Left lung (tissue), 10 donors: ENCODE data around the gene CCBE1. TPM values are rescaled to one million over a fixed set of nuclear protein-coding genes. Genes with fewer than 3 reads are reported as not detected.

Source experiments
- ATAC-seq: fragments of 200-7000 bp; cut with Tn5 transposase; one replicate; pipeline ENCODE4 v1.9.1; 2020; ENCODE audit warnings: moderate library complexity
- DNase-seq, 4 donors: peaks; one replicate each; pipeline ENCODE4 v3.0.0-alpha.2; 2013 to 2020
- H3K27ac ChIP-seq, 2 donors: fragments of 200-600 bp; sonication (generic) in 1 of 2; one replicate each; pipeline versions ENCODE4 v1.5.0 to v1.8.0; 2020 to 2021
- H3K27me3 ChIP-seq, 2 donors: fragments of 200-600 bp; sonication (generic) in 1 of 2; one replicate each; pipeline versions ENCODE4 v1.5.0 to v1.8.0; 2020 to 2021
- H3K36me3 ChIP-seq, 2 donors: fragments of 200-600 bp; sonication (generic) in 1 of 2; one replicate each; pipeline versions ENCODE4 v1.5.0 to v1.8.0; 2020 to 2021
- H3K4me1 ChIP-seq, 2 donors: fragments of 200-600 bp; one replicate each; pipeline ENCODE4 v1.8.0; 2021
- H3K4me3 ChIP-seq, 2 donors: fragments of 200-600 bp; sonication (generic) in 1 of 2; one replicate each; pipeline versions ENCODE4 v1.5.0 to v1.8.0; 2020 to 2021; ENCODE audit warnings: mild to moderate bottlenecking in 1 of 2
- H3K9me3 ChIP-seq, 2 donors: fragments of 200-600 bp; sonication (generic) in 1 of 2; one replicate each; pipeline versions ENCODE4 v1.5.0 to v1.8.0; 2020 to 2021
- intact Hi-C, 2 donors: fragments of 100-400 bp; cut with DNase I; formaldehyde crosslinking; loops; one replicate each; pipeline versions ENCODE4 v1.11.2 to v1.14.2; 2022
- polyA plus RNA-seq, 6 donors: library from polyadenylated mRNA; unstranded; fragments of 120-200 nt; gene quantifications; one replicate each; pipeline ENCODE4 v1.2.1, GENCODE V29; 2013; ENCODE audit not compliant: insufficient read length in 6 of 6
- total RNA-seq, 2 donors: library from RNA; stranded (reverse); fragmentation: NEBNext Ultra II Directional; extraction: Animal tissue kit (Norgen Biotek cat#: 25700); gene quantifications; one replicate each; pipeline ENCODE4 v1.2.1, GENCODE V29; 2021
- TF ChIP-seq, protein P1 (sequence below), 2 donors: fragments of 200-600 bp; sonication (generic) in 1 of 2; IDR thresholded peaks; one replicate each; pipeline versions ENCODE4 v1.5.0 to v1.8.0; 2021; ENCODE audit warnings: antibody characterized with exemption in 2 of 2
- donor health status: DM: no; HTN: yes; CAD: no.
- donor health status: DM: no; HTN: no; CAD: no.

Gene CCBE1
- total and polyA plus RNA-seq, 8 donors: 16.0 to 96.5 (median 84.1) TPM

DNA sequence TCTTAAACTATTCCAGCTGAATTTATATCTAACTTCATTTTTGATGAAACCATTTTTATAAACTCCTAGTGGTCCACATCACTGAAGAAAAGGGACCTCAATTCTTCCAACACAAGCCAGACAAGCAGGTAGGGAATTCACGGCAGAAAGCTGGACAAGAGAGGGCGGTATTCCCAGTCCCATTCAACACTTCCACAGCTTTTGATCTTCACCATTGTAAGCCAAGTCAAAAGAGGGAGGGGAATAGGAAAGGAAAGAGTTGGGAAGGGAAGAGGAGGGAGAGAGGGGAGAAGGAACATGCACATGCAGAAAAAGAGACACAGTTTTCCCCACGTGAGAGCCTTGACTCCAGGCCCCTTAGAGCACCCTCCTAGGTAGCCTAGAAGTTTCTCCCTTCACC is 77.4 kb downstream of the CCBE1 start:
- Histone ChIP-seq H3K4me3 (no peak overlapping the region), H3K27ac (no peak overlapping the region), H3K27me3 (no peaks in the 10 kb centered on the region), H3K9me3 (no peaks in the 10 kb centered on the region), H3K4me1 (no peaks in the 10 kb centered on the region), H3K36me3 (no peaks in the 10 kb centered on the region)
- DNase-seq (no peak), ATAC-seq (no peak)
- TF ChIP-seq, protein P1, sequence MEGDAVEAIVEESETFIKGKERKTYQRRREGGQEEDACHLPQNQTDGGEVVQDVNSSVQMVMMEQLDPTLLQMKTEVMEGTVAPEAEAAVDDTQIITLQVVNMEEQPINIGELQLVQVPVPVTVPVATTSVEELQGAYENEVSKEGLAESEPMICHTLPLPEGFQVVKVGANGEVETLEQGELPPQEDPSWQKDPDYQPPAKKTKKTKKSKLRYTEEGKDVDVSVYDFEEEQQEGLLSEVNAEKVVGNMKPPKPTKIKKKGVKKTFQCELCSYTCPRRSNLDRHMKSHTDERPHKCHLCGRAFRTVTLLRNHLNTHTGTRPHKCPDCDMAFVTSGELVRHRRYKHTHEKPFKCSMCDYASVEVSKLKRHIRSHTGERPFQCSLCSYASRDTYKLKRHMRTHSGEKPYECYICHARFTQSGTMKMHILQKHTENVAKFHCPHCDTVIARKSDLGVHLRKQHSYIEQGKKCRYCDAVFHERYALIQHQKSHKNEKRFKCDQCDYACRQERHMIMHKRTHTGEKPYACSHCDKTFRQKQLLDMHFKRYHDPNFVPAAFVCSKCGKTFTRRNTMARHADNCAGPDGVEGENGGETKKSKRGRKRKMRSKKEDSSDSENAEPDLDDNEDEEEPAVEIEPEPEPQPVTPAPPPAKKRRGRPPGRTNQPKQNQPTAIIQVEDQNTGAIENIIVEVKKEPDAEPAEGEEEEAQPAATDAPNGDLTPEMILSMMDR (IDR thresholded peaks at IDR 0.05): no peak
- intact Hi-C loops: no loop called here

DNA sequence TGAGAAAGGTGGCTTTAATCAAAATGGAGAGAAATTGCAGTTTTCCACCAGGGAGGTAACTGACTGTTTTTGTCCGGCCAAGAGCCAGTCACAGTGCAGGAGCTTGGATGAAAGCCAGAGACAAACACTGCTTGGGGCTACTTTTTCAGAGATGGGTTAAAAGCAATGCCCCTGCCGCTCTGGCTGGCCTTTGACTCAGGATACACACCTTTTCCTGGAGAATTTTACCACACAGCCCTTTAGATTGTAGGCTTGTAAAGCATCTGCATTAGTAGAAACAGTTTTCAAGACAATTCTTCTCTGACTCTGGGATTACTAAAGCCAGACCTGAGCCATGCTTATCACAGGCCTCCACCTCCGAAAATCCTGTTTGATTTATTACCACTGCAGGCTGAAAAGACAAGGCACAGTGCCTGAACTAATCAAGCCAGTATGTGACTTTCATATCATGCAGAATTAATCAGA is 79.7 kb downstream of the CCBE1 start:
- Histone ChIP-seq H3K27me3 (no peaks in the 10 kb centered on the region), H3K9me3 (no peaks in the 10 kb centered on the region), H3K36me3 (no peaks in the 10 kb centered on the region), H3K4me1 (no peaks in the 10 kb centered on the region), H3K4me3 (no peak overlapping the region), H3K27ac (no peak overlapping the region)
- intact Hi-C loops: no loop called here
- DNase-seq: no peak
- no peak for ATAC-seq
- TF ChIP-seq, protein P1 (IDR thresholded peaks at IDR 0.05): no peak

DNA sequence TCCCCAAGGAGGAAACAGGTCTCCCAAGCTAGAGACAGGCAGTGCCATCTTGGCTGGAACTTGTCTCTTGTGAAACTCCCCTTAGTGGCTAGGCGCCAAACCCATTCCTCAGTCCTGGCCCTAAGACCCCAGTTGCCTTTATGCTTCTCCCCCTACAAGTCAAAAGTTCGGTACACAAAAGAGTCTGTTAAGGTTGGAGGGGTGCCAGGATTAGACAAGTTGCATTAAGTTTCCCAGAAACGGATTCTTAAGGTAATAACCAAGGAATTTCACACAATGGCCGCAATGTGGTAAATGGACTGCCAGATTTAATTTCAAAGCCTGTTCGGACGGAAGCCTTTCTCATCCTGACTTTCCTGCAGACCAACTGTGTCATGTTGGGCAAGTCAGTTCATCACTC is 80.7 kb downstream of the CCBE1 start:
- DNase-seq (no peak), ATAC-seq (no peak)
- no peak overlapping the region for H3K4me3 ChIP-seq
- H3K27ac ChIP-seq: no peak overlapping the region
- no peaks in the 10 kb centered on the region for H3K27me3 ChIP-seq
- H3K36me3 ChIP-seq: no peaks in the 10 kb centered on the region
- no peaks in the 10 kb centered on the region for H3K4me1 ChIP-seq
- no peaks in the 10 kb centered on the region for H3K9me3 ChIP-seq
- TF ChIP-seq, protein P1 (IDR thresholded peaks at IDR 0.05): no peak
- intact Hi-C loops: no loop called here

DNA sequence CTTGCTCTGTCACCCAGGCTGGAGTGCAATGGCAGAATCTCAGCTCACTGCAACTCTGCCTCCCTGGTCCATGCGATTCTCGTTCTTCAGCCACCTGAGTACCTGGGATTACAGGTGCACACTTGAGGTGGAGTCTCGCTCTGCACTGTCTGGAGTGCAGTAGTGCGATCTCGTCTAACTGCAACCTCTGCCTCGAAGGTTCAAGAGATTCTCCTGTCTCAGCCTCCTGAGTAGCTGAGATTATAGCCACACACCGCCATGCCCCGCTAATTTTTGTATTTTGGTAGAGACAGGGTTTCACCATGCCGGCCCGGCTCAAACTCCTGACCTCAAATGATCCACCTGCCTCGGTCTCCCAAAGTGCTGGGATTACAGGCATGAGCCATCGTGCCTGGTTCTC is 83.3 kb downstream of the CCBE1 start:
- H3K27ac ChIP-seq: no peak overlapping the region
- no peaks in the 10 kb centered on the region for H3K4me1 ChIP-seq
- intact Hi-C loops: no loop called here
- no peak overlapping the region for H3K4me3 ChIP-seq
- no peak for DNase-seq
- TF ChIP-seq, protein P1 (IDR thresholded peaks at IDR 0.05): no peak
- ATAC-seq: no peak
- H3K27me3 ChIP-seq: no peaks in the 10 kb centered on the region
- H3K9me3 ChIP-seq: no peaks in the 10 kb centered on the region
- no peaks in the 10 kb centered on the region for H3K36me3 ChIP-seq

DNA sequence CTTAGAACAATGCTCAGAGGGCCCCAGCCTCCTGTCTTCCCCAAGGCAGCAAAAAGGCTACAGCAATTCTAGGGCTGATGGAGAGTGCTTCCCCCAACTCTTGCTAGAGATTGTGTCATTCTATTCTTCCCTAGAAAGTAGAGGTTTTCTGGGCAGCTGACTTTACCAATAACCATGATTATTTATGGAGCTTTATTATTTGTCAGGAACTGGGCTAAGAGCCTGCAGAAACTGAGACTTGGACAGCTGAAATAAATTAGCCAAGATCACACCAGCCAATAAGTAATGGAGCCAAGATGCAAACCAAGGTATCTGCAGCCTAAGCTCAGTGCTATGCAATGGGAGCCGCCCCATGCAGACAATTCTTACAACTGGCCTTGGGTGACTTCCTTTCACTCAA is 84.8 kb downstream of the CCBE1 start:
- DNase-seq (no peak), ATAC-seq (no peak)
- TF ChIP-seq, protein P1 (IDR thresholded peaks at IDR 0.05): no peak
- Histone ChIP-seq H3K27me3 (no peaks in the 10 kb centered on the region), H3K27ac (no peak overlapping the region), H3K4me3 (no peak overlapping the region), H3K36me3 (no peaks in the 10 kb centered on the region), H3K4me1 (no peaks in the 10 kb centered on the region), H3K9me3 (no peaks in the 10 kb centered on the region)
- intact Hi-C loops: no loop called here
